Stimulated activated naive CD8-positive, alpha-beta T cell treated with anti-CD3 and anti-CD28 coated beads, Interleukin-15, amount 100 ng/mL, for 72 hours (primary cell): ENCODE measurements around the gene CCR7.
A peak's percentile ranks its signal among the peaks of the same experiment; 100 is the strongest.

Source experiments
- ATAC-seq: fragments of 150-1000 bp; cut with Tn5 transposase; 2 replicates; pipeline ENCODE4 v1.10.0; 2021; ENCODE audit warnings: mild to moderate bottlenecking, moderate library complexity
- DNase-seq, 2 donors: peaks; one replicate each; pipeline ENCODE4 v3.0.0; 2021 to 2022
- H3K27ac Mint-ChIP-seq, 2 donors: one replicate each; pipeline ENCODE4 v1.8.0; 2022; ENCODE audit warnings: mild to moderate bottlenecking in 2 of 2, mixed read lengths in 2 of 2, moderate library complexity in 2 of 2
- H3K27me3 Mint-ChIP-seq: one replicate; pipeline ENCODE4 v1.8.0; 2022; ENCODE audit warnings: mixed read lengths
- H3K4me1 Mint-ChIP-seq: one replicate; pipeline ENCODE4 v1.8.0; 2022; ENCODE audit warnings: mild to moderate bottlenecking, mixed read lengths
- H3K4me3 Mint-ChIP-seq, 2 donors: one replicate each; pipeline ENCODE4 v1.8.0; 2022; ENCODE audit warnings: mild to moderate bottlenecking in 2 of 2, mixed read lengths in 2 of 2, moderate library complexity in 1 of 2
- H3K9me3 Mint-ChIP-seq, 2 donors: one replicate each; pipeline ENCODE4 v1.8.0; 2022; ENCODE audit warnings: mixed read lengths in 2 of 2

CCR7 gene

DNA sequence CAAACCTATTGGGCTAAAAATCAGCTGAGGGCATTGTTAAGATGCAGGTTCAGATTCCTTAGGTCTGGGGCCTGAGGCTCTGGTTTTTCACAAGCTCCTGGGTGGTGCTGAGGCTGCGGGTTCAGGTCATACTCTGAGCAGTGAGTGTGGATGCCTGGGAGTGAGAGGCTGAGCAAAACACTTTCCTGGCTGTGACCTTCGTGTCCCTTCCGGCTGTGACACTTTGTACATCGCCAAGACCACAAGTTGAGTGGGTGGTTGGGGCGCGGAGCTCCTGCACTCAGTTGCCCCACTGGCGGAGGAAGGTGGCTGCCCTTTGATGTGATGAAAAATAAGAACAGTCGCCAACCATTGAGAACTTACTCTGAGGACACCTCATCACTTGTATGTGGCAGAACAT, 24.8 kb downstream of the CCR7 start:
- Mint-ChIP-seq H3K27me3 (no peaks in the 10 kb centered on the region), H3K9me3 (no peaks in the 10 kb centered on the region), H3K27ac (peak overlapping the region; percentile 99 to 100), H3K4me1 (peaks cover 96% of the 10 kb centered on the region), H3K4me3 (peak overlapping the region; percentile 78 to 90)
- DNase-seq, result peak; percentile 74 to 88
- ATAC-seq, result peak; percentile 48

DNA sequence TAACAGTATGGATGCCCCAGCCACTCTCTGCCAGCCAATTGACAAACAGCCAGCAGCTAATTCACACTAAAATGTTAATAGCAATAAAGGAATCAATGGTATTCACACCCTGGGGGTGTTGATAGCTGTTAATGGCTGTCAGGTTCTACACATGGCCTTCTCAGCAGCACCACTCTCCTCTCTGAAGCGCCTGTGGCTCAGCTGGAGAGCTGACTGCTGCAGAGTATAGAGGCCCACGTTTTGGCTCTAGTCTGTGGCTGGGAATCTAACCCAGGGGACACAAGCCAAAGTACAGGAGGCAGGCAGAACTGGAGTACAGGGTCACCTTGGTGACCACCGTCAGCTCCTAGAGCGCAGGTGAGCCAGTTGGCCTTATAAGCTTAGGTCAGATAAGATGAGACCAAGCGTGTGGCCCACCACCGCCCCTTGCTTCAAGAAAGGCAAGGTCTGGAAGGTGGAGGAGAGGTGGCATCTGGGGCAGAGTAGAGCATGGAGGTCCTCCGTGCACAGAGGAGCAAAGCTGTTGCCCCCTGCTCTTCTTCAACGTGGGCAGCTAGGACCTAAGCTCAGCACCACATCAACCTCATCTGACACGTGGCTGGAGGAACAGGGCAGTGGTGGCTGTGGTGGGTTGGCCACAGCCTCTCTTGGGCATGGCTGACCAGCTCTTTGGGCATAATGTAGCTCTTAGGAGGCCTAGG, 25.4 kb downstream of the CCR7 start:
- H3K4me1 Mint-ChIP-seq, result peaks cover 90% of the 10 kb centered on the region
- H3K9me3 Mint-ChIP-seq, result no peaks in the 10 kb centered on the region
- H3K27me3 Mint-ChIP-seq, result no peaks in the 10 kb centered on the region
- DNase-seq, result peak in 1 of 2 donors; percentile 13
- H3K4me3 Mint-ChIP-seq, result peak overlapping the region; percentile 78 to 90
- no peak for ATAC-seq
- H3K27ac Mint-ChIP-seq, result peak overlapping the region; percentile 99 to 100

DNA sequence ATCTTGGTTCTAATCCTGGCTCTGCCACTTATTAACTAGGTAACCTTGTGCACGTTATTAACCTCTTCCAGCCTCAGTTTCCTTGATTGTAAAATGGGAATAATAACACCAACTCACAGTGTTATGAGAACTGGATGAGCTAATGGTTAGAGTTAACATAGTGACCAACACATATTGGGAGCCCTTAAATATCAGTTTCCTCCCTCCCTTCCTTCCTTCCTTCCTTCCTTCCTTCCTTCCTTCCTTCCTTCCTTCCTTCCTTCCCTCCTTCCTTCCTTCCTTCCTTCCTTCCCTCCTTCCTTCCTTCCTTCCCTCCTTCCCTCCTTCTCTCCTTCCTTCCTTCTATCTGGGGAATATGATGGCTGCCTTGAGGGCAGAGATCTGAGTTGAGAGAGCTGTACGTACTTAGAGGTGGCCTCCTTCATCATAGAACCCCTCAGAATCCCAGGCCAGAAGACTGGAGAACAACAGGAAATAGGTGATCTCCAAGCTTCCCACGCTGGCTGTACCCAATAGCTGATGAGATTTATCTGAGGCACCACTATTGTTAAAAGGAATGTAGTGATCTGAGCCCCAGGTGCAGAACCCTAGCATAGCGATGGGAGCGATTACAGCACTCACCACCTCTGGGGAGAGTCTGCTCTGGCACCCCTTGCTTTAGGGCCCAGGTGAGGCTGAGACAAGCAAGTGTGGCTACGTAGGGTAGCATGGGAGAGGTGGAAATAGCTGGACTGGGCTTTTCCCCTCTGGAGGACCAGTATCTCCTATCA, 26.2 kb downstream of the CCR7 start:
- Mint-ChIP-seq H3K9me3 (no peaks in the 10 kb centered on the region), H3K4me1 (peaks cover 93% of the 10 kb centered on the region), H3K27ac (peak overlapping the region in 1 of 2 donors; percentile 79), H3K4me3 (peak overlapping the region; percentile 0 to 23), H3K27me3 (no peaks in the 10 kb centered on the region)
- ATAC-seq, result no peak
- no peak for DNase-seq

DNA sequence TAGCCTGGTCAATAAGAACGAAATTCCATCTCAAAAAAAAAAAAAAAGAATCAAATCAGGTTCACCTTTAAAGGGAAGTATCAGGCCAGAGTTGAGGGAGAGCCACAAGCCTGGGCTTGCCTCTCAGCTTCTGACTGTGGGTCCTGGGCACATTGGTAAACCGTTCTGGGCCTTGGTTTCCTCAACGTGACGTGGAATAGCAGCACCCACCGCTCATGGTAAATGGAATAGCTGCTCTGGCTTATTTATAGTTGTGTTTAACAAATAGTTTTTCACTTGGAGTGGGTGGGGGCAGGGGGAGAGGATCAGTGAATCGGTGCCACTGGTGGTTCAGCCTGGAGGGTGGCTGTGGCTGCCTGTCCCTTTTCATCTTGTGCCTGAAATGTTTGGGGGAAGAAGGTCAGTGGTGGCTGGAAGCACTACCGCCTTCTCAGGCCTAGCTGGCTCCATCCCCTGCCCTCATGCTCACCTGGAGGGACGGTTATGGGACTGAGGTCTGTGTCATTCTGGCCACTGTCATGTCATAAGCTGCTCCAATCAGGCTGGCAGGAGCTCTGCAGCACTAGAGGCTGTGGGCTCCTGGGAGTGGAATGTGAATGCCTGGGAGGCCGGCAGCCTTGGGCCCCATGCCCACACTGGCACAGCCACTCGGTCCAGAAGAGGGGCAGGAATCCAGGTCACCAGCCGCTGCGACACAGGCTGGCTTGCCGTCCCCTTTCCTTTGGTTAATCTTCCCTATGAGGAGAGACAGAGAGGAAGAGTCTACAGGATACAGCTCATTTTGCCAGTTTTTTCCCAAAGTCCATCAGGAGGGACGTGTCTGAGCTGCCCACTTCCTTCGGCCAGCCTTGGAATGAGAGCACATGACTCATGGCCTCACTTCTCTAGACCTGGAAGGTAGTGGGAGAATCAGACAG, 27.0 kb downstream of the CCR7 start:
- Mint-ChIP-seq H3K27ac (peak overlapping the region; percentile 40 to 61), H3K4me1 (peaks cover 93% of the 10 kb centered on the region), H3K4me3 (peak overlapping the region; percentile 14 to 26), H3K27me3 (no peaks in the 10 kb centered on the region), H3K9me3 (no peaks in the 10 kb centered on the region)
- no peak for DNase-seq
- ATAC-seq, result no peak

DNA sequence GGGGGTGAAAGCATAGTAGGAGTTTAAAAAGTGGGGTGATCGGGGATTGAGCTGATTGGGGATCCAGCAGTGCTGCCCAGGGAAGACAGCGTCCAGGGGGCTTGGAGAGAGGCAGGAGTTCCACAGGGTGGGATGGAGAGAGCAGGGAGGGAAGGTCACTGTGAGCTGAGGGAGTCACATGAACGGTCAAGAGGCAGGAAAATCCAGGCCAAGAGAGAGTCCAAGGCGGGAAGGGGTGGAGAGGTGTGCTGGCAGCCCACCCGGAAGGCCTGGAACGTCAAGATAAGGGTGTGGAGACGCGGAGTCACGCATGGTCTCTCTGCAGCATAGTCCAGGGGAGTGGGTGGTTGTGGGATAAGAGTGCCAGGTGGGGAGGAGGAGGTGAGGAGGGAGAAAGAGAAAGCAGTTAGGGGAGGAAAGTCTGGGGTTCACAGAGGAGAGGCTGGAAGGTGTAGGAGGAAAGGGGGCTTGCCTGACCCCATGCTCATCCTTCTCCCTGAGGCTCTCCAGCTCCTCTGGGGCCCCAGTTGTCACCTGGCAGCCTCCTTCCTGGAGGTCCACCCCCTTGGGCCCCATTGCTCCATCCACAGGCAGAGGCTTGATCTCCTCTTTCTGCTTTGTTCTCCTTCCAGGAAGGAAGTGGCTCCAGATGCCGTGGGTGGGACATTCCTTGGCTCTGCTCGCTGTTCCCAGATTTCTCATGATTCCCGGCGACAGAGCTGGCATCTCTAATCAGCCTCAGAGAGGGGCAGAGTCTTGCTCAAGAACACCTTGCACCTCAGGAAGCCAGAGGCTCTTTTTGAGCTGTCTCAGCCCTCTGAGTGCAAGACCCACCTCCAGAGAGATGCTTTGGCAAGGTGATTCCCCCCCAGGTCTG, 28.7 kb downstream of the CCR7 start:
- peak overlapping the region; percentile 80 to 93 for H3K27ac Mint-ChIP-seq
- peak overlapping the region; percentile 52 to 76 for H3K4me3 Mint-ChIP-seq
- ATAC-seq (no peak), DNase-seq (no peak)
- peaks cover 93% of the 10 kb centered on the region for H3K4me1 Mint-ChIP-seq
- H3K27me3 Mint-ChIP-seq, result no peaks in the 10 kb centered on the region
- no peaks in the 10 kb centered on the region for H3K9me3 Mint-ChIP-seq

DNA sequence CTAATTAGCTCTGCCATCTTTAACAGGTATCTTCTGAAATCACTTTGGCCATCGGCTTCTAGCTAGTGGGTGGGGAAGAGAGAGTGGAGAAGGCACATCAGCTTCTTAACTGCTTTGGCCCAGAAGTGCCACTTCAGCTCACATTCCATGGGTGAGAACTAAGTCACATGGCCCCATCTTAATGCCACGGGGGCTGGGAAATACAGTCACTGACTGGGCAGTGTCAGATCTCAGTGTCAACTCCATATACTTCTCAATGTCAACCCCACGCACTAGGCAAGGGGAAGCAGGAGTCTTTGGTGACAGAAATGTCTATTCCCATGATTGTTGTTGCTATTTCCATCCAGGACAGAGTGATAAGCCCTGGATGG, 29.4 kb downstream of the CCR7 start:
- H3K4me3 Mint-ChIP-seq, result peak overlapping the region; percentile 44 to 76
- DNase-seq (no peak), ATAC-seq (no peak)
- no peaks in the 10 kb centered on the region for H3K9me3 Mint-ChIP-seq
- H3K4me1 Mint-ChIP-seq, result peaks cover 93% of the 10 kb centered on the region
- no peaks in the 10 kb centered on the region for H3K27me3 Mint-ChIP-seq
- H3K27ac Mint-ChIP-seq, result peak overlapping the region in 1 of 2 donors; percentile 80

DNA sequence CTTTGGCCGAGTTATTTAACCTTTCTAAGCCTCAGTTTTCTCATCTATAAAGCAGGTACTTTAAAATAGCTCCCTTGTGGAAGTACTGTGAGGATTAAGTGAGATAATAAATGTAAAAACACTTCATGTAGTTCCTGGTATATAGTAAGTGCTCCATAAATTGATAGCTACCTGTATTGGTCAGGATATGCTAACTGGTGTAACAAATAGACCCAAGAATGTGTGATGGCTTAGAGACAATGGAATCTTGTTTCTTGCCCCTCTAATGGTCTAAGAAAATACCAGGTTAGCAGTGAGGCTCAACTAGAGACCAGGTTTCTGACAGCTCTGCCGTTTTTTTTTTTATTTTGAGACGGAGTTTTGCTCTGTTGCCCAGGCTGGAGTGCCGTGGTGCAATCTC, 29.8 kb downstream of the CCR7 start:
- H3K27ac Mint-ChIP-seq, result no peak overlapping the region
- H3K9me3 Mint-ChIP-seq, result no peaks in the 10 kb centered on the region
- ATAC-seq (no peak), DNase-seq (no peak)
- H3K4me3 Mint-ChIP-seq, result no peak overlapping the region
- no peaks in the 10 kb centered on the region for H3K27me3 Mint-ChIP-seq
- H3K4me1 Mint-ChIP-seq, result peaks cover 93% of the 10 kb centered on the region

DNA sequence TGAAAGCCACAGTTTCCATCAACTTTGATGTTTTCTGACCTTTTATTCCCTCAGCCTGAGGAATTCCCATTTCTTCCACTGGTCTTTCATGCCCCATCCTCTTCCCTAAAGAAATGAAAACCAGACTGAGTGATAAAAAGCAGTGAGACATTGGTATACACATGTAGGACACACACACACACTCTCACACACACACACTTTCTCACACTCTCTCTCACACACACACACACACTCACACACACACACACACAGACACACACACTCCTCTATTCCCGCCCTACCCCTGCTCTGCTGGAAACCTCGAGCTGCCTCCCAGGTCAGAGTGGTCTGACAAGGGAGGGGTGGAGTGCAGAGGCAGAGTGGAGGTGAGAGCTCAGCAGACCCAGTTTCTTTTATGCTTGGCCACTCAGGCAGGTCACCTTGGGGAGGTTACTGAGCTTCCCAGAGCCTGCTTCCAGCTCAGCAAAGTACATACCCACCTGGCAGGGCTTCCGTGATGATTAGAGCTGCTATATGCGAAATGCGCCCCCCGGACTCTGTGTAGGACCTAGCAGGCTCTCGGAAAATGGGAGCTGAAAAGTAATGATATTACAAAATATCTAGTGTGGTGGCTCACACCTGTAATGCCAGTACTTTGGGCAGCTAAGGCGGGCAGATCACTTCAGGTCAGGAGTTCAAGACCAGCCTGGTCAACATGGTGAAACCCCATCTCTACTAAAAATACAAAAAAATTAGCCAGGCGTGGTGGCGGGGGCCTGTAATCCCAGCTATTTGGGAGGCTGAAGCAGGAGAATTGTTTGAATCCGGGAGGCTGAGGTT, 30.7 kb downstream of the CCR7 start:
- H3K27ac Mint-ChIP-seq, result peak overlapping the region in 1 of 2 donors; percentile 70
- DNase-seq (no peak), ATAC-seq (no peak)
- peaks cover 93% of the 10 kb centered on the region for H3K4me1 Mint-ChIP-seq
- H3K27me3 Mint-ChIP-seq, result no peaks in the 10 kb centered on the region
- H3K4me3 Mint-ChIP-seq, result peak overlapping the region; percentile 69 to 85
- no peaks in the 10 kb centered on the region for H3K9me3 Mint-ChIP-seq

DNA sequence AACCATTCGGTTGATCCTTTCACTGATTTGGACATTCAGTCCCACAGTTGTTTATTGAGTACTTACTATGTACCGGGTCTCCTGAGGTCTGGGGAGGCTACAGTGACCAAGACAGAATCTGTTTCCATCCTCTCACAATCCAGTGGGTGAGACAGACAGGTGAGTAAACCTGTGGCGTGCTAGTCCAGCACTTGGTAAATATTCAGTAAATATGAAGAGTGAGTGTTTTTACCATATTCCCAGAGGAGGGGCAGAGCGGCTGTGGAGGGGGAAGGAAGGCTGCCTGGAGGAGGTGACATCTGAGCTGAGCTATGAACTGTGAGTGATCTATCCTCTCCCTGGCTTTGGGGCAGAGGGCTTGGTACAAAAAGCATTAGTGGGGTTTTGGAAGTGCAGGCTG, 31.4 kb downstream of the CCR7 start:
- H3K4me3 Mint-ChIP-seq, result peak overlapping the region; percentile 83 to 85
- no peaks in the 10 kb centered on the region for H3K9me3 Mint-ChIP-seq
- H3K4me1 Mint-ChIP-seq, result peaks cover 93% of the 10 kb centered on the region
- ATAC-seq (no peak), DNase-seq (no peak)
- no peaks in the 10 kb centered on the region for H3K27me3 Mint-ChIP-seq
- peak overlapping the region; percentile 91 to 95 for H3K27ac Mint-ChIP-seq

DNA sequence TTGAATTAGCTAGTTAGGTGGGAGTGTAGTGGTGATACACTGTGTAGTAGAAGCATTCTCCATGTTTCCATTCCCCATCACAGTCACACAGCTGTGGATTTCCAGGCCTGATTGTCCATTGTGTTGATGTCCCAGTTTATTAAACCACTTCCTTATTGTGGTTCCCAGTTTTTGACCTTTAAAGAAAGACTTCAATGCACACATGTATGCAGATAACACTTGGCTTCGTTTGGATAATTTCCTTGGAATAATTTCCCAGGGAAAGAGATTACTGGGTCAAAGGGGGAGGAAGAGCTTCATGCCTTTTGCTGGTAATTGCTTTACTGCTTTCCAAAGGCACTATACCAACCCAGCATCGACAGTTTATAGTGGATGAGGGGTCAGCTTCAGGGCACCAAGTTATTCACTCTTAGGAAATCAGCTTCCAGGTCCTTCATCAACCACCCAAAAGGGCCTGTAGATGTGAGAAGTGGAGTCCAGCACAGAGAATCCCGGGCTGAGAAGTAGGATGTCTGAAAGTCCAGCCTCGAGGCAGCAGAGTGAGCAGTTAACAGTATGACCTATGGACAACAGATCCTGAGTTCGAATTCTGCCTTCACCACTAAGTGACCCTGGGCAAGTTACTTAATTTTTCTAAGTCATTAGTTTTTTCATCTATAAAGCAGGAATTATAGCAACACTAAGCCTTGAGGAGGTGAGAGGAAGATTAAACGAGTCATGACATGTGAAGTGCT, 32.6 kb downstream of the CCR7 start:
- no peak for DNase-seq

DNA sequence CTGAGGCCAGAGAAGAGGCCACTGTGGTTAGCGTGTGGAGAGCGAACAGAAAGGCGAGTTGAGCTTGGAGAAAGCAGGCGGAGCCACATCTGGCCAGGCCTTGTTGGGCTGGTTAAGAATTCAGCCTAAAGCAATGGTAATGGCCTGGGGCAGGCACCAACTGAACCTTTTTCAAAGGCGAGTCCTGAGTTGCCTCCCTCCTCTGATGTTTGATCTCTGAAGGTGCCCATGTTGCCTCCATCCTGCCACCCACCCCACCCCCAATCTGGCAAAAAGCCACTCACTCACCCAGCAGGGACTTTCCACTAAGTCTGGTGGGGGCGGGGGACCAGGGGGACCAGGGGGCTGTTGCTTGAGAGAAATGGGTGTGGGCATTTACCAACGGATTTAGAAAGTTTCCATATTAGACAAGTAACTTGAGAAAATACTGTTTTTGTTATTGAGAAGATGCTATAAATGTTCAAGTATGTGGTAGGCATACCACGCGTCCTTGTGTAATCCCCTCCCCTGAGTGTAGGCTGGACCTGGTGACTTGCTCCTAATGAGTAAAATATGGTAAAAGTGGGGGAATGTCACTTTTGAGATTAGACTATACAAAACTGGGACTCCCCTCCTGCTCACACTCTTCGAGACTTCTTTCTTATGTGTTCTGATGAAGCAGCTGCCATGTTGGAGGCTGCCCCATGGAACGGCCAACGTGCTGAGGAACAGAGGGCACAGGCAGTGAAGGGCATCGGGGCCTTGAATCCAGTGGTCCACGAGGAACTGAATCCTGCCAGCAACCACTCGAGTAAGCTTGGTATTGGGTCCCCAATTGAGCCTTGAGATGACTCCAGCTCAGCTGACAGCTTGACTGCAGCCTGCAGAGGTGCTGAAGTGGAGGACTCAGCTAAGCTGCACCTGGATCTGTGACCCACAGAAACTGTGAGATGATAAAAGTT, 34.0 kb downstream of the CCR7 start:
- Mint-ChIP-seq H3K4me3 (peak overlapping the region; percentile 83 to 85), H3K9me3 (no peaks in the 10 kb centered on the region), H3K27ac (peak overlapping the region in 1 of 2 donors; percentile 86), H3K27me3 (no peaks in the 10 kb centered on the region), H3K4me1 (peaks cover 73% of the 10 kb centered on the region)
- DNase-seq (peak; percentile 70 to 88), ATAC-seq (peak; percentile 90)

More for the DNA sequence above, 32.6 kb downstream of the CCR7 start:
- Mint-ChIP-seq H3K27me3 (no peaks in the 10 kb centered on the region), H3K4me1 (peaks cover 87% of the 10 kb centered on the region), H3K9me3 (no peaks in the 10 kb centered on the region), H3K27ac (peak overlapping the region in 1 of 2 donors; percentile 91), H3K4me3 (peak overlapping the region; percentile 83 to 85)
- ATAC-seq, result no peak

DNA sequence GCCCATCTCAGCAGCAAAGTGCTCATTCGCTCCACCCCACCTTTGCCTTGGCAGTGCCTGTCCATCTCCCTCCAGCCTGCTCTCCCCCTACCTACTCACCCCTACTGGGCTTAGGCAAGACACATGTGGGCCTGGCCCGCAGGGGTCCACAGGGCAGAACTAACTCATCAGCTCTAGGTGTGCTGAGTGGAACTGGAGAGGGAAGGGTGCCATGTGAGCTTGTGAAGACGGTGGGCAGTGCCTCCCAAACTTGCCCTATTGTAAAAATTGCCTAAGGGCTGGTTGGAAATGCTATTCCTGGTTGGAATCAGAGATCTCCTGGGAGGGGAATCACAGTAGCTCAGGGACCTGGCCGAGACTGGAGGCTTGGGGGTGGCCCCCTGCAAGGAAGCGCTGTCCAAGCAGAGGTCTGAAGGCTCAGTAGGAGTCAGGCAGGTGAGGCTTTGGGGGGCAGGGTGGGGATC, 34.7 kb downstream of the CCR7 start:
- Mint-ChIP-seq H3K4me1 (peaks cover 65% of the 10 kb centered on the region), H3K27me3 (no peaks in the 10 kb centered on the region), H3K4me3 (peak overlapping the region; percentile 38 to 85), H3K9me3 (peaks cover under 1 to 5% of the 10 kb centered on the region in 2 donors), H3K27ac (peak overlapping the region in 1 of 2 donors; percentile 86)
- ATAC-seq (no peak), DNase-seq (no peak)
